Central memory CD4-positive, alpha-beta T cell (primary cell): ENCODE results near the gene ABHD2.
"Not testable (repeated sequence)": the region's sequence is repeated elsewhere in the genome, so short reads cannot be mapped to it uniquely, and the experiment has no call there.

Experiments
- DNase-seq: peaks from one replicate; pipeline ENCODE4 v3.0.0; 2022

ABHD2 gene

DNA sequence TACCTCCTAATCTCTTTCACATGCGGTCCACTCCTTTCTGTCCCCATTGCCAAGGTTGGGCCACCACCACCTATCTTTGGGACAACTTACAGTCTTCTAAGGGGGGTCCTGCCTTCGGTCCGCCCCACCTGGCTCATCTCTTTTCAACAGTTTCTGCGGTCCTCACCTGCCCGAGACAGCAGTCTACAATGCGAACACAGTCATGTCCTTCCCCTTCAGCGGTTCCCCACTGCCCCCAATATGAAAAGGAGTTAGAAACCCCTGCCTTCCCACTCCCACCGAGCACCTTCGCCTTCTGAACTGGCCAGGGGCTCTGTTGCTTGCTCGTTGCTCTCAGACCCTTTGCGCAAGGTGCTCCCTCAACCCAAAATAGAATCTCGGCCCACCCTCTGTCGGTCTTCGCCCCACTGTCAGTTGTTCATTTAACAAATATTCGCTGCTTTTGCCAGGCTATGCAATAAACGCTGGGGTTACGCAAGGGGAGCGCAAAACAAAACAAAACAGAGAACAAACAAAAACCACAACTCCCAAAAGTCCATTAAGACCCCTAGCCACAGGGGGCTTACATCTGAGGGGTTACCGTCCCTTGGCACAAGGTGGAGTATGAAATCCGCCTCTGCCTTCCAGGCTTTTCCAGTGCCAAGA is 154.9 kb downstream of the ABHD2 start:
- no peak for DNase-seq

DNA sequence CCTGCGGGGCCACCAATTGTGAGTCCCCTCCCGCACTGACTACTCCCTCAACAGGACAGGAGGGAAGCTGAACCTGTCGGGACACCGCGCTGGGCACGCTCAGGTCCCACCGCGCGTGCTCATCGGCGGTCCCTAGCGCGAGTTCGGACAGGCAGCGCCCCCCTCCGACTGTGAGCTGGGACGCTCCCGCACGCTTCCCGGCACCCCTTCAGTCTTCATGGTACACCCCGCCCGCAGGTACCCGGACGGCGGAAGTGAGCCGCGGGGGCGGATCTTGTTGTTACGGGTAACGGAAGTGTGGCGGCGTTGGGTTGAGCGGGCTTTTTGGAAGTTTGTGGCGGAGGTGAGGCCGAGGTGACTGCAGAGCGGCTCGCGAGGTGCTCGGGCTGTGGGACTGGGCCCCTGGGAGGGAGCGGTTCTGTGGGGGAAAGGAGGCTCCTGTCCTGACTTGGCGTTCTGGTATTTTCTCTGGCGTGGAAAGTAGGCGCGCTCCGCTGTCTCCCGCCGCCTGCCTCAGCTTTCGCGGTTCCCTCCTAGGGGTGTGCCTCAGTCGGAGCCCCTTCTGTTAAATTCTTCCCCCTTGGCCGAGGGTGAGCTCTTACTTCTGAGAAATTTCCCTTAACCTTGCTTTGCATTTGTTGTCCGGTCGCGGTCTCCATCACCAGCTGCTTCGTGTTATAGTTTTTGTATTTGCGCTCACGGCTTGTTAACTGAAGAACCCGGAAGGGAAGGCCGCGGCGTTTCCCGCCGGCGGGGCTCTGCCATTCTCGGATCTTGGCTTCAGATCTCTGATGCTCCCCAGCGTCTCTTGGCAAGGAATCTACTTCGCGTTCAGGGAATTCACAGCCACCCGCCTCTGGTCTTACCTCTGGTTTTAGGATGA is 155.7 kb downstream of the ABHD2 start, which contains the start of gene FANCI:
Gene FANCI, plus strand, starts transcription at position 289 of the 883 bp plus-strand sequence. CDS start 3,669 bp downstream, outside the sequence.
- DNase-seq: peak; percentile 92

DNA sequence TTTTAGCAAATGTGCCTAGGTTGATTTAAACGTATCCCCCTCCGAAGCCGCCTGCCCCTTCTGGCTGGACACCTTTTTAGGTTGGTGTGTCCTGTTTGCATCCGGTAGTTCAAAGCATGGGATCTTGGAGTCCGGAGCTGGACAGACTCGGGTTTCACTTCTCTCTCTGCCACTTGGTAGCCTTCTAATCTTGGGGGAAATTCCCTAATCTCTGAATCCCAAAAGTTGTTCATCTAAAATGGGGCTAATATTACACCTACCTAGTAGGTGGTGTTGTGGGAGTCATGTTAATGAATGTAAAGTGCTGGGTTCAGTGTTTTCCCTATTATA is 156.3 kb downstream of the ABHD2 start:
- DNase-seq: no peak

DNA sequence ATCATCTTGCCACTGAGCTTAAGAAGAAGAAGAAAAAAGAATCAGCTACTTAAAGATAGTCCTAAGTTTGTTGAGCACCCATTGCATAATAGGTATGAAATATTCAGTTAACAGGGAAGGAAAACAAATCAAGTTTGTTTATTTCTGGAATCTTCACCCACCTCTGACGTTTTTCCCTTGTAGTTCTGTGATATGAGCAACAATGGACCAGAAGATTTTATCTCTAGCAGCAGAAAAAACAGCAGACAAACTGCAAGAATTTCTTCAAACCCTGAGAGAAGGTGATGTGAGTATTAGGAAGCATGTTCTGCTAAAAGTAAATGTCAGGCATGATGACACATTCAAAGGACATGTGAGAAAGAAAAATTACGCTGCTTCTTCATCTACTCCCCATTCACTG is 159.2 kb downstream of the ABHD2 start:
- DNase-seq: no peak

DNA sequence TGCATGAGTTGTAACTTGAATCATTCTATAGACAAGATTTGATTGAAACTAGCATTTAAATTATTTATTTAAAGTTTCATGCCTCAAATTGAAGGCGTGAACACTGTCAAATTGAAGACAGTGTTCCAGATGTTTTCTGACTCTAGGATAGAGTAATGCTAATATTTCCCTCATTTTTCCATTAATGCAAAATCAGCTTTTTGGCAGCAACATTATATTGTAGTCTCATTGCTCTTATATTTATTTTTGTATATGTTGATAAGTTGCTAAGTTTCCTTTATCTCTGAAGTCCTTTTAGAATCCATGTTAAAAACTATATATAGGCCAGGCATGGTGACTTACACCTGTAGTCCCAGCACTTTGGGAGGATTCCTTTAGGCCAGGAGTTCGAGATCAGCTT is 160.3 kb downstream of the ABHD2 start:
- DNase-seq: no peak

DNA sequence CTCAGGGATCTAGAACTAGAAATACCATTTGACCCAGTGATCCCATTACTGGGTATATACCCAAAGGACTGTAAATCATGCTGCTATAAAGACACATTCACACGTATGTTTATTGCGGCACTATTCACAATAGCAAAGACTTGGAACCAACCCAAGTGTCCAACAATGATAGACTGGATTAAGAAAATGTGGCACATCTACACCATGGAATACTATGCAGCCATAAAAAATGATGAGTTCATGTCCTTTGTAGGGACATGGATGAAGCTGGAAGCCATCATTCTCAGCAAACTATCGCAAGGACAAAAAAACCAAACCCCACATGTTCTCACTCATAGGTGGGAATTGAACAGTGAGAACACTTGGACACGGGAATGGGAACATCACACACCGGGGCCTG is 161.9 kb downstream of the ABHD2 start:
- DNase-seq: not testable (repeated sequence)
